GM12801 (cell line): ENCODE results near the gene MGST1.

Source experiments
- TF ChIP-seq, protein P1 (sequence below): IDR thresholded peaks from one replicate; pipeline ENCODE4 v1.5.1; 2011; ENCODE audit warnings: control low read depth; ENCODE audit not compliant: insufficient read length; ENCODE audit errors: extremely low read depth

MGST1 gene

GRCh38 chr12:16350682-16351081, 3.2 kb downstream of the MGST1 start:
- TF ChIP-seq, protein P1, sequence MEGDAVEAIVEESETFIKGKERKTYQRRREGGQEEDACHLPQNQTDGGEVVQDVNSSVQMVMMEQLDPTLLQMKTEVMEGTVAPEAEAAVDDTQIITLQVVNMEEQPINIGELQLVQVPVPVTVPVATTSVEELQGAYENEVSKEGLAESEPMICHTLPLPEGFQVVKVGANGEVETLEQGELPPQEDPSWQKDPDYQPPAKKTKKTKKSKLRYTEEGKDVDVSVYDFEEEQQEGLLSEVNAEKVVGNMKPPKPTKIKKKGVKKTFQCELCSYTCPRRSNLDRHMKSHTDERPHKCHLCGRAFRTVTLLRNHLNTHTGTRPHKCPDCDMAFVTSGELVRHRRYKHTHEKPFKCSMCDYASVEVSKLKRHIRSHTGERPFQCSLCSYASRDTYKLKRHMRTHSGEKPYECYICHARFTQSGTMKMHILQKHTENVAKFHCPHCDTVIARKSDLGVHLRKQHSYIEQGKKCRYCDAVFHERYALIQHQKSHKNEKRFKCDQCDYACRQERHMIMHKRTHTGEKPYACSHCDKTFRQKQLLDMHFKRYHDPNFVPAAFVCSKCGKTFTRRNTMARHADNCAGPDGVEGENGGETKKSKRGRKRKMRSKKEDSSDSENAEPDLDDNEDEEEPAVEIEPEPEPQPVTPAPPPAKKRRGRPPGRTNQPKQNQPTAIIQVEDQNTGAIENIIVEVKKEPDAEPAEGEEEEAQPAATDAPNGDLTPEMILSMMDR = no peak

- TF ChIP-seq, protein P1 = no peak
These were observed 5.0 kb downstream of the MGST1 start for GRCh38 chr12:16352481-16352880.

GRCh38 chr12:16358878-16359277, 11.4 kb downstream of the MGST1 start:
- TF ChIP-seq, protein P1 = no peak

DNA sequence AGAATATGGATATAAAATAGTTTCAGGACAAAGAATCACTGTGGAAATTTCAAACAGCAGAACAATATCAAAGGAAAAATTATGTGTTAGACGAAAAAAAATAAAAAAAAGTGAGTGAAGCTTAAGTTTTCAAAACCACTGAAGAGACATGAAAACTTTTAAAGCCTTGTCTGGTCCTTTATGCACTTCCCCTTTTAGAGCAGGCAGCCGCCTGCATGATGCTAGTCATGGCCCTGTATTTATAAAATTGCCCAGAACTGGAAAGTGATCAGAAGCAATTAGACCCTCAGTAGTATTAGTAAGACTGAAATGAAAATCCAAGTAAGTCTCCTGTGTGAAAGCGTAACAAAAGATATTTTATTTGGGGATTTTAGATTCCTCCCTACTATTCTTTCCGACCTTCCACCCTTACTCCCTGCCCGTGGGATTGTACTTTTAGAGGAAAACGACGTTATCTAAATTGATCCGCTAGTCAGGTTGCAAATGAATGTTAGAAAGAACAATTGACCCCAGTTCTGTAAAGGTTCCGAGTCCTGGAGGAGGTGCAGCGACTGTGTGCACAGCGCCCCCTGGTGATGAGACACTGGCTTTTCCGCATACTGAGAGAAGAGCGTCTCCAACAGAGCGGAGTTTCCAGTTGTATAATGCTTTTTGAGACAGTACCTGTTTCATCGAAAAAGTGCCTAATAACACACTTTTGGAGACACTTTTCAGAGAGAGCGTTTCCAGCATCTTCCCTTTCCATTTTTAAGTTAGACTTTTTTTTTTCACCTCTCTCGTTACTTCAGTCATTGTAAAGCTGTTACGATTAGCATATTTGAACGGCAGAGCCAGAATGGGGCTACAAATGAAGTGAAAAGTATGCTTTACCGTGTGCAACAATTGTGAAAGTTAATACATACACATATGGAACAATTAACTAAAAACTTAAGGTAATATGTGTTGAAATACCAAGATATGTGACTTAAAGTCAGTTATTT, 12.4 kb downstream of the MGST1 start:
- TF ChIP-seq, protein P1 = no peak

DNA sequence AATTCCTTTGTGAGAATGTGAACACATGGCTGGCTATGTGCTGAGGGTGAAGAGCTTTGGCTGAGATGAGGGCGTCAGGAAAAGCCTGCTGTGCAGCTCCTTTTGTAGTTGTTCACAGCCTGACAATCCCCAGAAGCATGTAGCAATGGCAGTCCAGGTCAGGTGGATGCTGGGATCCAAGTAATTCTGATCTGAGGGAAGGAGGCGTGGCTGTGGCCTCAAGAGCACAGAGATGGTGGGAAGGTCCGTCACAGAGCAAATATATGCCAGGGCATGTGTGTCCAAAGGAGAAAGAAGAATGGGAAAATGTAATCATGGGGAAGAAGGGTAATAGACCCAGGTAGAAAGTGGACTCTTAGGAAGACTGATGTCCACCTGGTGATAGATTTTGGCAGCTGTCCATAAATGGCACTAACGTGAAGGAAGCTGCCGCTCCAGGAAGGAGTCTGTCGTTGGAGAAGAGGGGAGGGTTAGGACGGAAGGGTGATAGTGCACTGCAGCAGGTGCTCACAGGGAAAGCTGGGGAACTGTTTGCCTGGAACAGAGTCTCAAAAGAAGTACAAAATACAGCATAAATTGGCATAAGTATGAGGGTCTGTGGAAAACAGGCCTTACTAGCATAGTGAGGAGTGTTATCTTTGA, 13.8 kb downstream of the MGST1 start:
- TF ChIP-seq, protein P1 = no peak

DNA sequence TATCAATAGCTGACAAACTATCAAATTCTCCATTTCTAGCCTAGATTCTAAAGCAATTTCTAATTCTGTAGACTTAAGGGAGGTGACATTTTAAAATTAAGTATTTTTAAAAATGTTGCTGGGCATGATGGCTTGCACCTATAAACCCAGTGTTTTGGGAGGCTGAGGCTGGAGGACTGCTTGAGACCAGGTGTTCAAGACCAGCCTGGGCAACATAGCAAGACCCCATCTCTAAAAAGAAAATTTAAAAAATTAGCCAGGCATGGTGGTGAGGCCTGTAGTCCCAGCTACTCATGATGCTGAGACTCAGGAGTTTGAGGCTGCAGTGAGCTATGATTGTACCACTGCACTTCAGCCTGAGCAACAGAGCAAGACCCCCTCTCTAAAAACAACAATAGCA, 15.1 kb downstream of the MGST1 start:
- TF ChIP-seq, protein P1 = no peak

DNA sequence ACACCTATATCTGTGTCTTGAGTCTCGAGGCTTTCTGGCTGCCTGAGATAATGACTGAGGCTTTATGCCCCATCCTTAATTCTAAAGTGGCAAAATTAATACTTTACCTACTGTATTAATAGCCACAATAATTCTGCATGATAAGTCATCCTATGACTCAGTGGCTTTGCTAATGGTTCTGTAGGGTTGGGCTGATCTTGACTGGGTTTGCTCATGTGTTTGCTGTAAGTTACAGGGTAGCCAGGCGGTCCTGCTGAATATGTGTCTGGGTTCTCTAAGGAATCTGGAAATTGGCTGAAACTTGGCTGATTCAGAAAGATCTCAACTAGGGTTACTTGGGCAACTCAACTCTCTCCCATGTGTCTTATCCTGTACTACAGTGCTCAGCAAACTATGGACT, 21.7 kb downstream of the MGST1 start:
- TF ChIP-seq, protein P1 = no peak
